Measurements from ENCODE around the gene SLC26A2. TPM values are rescaled to one million over a fixed set of nuclear protein-coding genes. Genes with fewer than 3 reads are reported as not detected.

Gene SLC26A2
- total RNA-seq, 6 experiments from 2014 or later, result 1.3 to 2.4 (median 2.0) TPM

DNA sequence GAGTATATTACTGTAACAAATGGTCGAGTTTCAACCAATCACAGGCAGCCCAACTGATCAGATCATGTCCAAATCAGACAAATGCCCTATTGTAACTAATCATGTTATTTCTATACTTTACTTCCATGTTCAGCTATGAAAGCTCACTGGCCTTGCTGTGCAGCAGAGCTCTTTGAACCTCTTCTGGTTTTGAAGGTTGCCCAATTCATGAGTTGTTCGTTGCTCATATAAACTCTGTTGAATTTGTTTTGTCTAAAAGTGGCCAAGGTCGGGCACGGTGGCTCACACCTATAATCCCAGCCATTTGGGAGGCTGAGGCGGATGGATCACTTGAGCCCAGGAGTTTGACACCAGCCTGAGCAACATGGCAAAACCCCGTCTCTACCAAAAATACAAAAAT, 37.6 kb upstream of the SLC26A2 start:
- H3K27ac ChIP-seq, result no peak overlapping the region
- intact Hi-C loops (cut with DNase I), result no loop called here
- H3K9me3 ChIP-seq, result no peaks in the 10 kb centered on the region
- no peak overlapping the region for H3K4me3 ChIP-seq
- ATAC-seq (no peak), DNase-seq (no peak)
- no peaks in the 10 kb centered on the region for H3K4me1 ChIP-seq
- whole genome bisulfite sequencing (ENCODE audit: insufficient coverage, low coverage, low lambda C conversion rate, missing lambda C conversion rate), result 76% methylated on average over 6 of the region's 6 CpGs
- H3K36me3 ChIP-seq, result no peaks in the 10 kb centered on the region
- no peaks in the 10 kb centered on the region for H3K27me3 ChIP-seq
- TF ChIP-seq, protein P1, sequence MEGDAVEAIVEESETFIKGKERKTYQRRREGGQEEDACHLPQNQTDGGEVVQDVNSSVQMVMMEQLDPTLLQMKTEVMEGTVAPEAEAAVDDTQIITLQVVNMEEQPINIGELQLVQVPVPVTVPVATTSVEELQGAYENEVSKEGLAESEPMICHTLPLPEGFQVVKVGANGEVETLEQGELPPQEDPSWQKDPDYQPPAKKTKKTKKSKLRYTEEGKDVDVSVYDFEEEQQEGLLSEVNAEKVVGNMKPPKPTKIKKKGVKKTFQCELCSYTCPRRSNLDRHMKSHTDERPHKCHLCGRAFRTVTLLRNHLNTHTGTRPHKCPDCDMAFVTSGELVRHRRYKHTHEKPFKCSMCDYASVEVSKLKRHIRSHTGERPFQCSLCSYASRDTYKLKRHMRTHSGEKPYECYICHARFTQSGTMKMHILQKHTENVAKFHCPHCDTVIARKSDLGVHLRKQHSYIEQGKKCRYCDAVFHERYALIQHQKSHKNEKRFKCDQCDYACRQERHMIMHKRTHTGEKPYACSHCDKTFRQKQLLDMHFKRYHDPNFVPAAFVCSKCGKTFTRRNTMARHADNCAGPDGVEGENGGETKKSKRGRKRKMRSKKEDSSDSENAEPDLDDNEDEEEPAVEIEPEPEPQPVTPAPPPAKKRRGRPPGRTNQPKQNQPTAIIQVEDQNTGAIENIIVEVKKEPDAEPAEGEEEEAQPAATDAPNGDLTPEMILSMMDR (IDR thresholded peaks at IDR 0.05), result no peak
- no peak for TF ChIP-seq POLR2A (IDR thresholded peaks at IDR 0.05)

- no peak overlapping the region for H3K27ac ChIP-seq
- ATAC-seq (no peak), DNase-seq (no peak)
- no peak overlapping the region for H3K4me3 ChIP-seq
- intact Hi-C loops (cut with DNase I), result no loop called here
- no peaks in the 10 kb centered on the region for H3K4me1 ChIP-seq
- TF ChIP-seq, protein P1 (IDR thresholded peaks at IDR 0.05), result no peak
- TF ChIP-seq POLR2A (IDR thresholded peaks at IDR 0.05), result no peak
- no peaks in the 10 kb centered on the region for H3K27me3 ChIP-seq
- H3K36me3 ChIP-seq, result no peaks in the 10 kb centered on the region
- H3K9me3 ChIP-seq, result no peaks in the 10 kb centered on the region
- WGBS (ENCODE audit: insufficient coverage, low coverage, low lambda C conversion rate, missing lambda C conversion rate), result 79% methylated on average over 4 of the region's 5 CpGs
Measured at GRCh38 chr5:149924486-149924885, 36.1 kb upstream of the SLC26A2 start.

GRCh38 chr5:149930043-149930748, 30.4 kb upstream of the SLC26A2 start:
- Histone ChIP-seq H3K4me1 (peaks cover 0 to under 1% (median 0%) of the 10 kb centered on the region in 4 donors), H3K36me3 (no peaks in the 10 kb centered on the region), H3K9me3 (no peaks in the 10 kb centered on the region), H3K4me3 (no peak overlapping the region), H3K27ac (no peak overlapping the region), H3K27me3 (no peaks in the 10 kb centered on the region)
- no peak for ATAC-seq
- TF ChIP-seq, protein P1 (IDR thresholded peaks at IDR 0.05), result no peak
- TF ChIP-seq POLR2A (IDR thresholded peaks at IDR 0.05), result no peak
- intact Hi-C loops (cut with DNase I), result no loop called here
- DNase-seq, result no peak
- WGBS (ENCODE audit: insufficient coverage, low coverage, low lambda C conversion rate, missing lambda C conversion rate), result 46% methylated on average over 6 of the region's 6 CpGs

DNA sequence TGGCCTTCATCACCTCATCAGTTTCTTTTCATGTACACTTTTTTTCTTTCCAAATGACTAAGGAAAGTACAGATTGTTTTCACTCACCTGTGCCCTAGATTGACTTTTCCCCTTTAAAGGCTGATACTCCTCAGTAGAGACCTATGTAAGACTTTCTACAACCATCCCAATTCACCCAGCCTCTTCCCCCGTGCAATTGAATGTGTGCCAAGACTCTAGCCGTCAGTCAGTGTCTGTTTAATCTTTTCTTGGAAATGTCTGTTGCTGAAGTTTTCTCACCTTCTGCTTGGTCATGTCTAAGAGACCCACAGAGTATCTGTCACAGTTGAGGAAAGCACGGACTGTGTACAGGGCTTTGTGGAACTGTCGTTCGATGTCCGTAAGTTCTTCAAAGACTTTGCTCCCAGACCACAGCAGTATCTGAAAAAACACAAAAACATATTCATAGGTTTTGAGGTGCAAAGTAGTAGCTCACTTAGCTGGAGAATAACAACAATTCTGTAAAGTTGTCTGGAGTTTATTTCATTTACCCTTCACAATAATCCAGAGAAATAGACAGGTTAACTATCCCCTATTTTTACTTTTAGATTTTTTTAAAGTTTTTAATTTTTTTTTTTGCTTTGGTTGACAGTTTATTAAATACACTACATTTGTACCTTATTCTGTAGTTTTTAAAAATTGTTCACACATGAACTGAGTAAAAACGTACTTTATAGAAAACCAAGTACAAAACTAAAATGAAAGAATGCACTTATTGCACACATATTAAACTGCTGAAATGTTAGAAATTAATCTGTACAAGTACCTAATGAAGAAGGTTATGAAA, 29.6 kb upstream of the SLC26A2 start:
- intact Hi-C loops (cut with DNase I), result no loop called here
- H3K36me3 ChIP-seq, result no peaks in the 10 kb centered on the region
- WGBS (ENCODE audit: insufficient coverage, low coverage, low lambda C conversion rate, missing lambda C conversion rate), result 47% methylated on average over 7 of the region's 7 CpGs
- H3K4me1 ChIP-seq, result peaks cover 0 to 6% (median 0%) of the 10 kb centered on the region in 4 donors
- no peak for TF ChIP-seq POLR2A (IDR thresholded peaks at IDR 0.05)
- TF ChIP-seq, protein P1 (IDR thresholded peaks at IDR 0.05), result no peak
- DNase-seq, result no peak
- H3K27ac ChIP-seq, result no peak overlapping the region
- ATAC-seq, result no peak
- H3K4me3 ChIP-seq, result no peak overlapping the region
- H3K27me3 ChIP-seq, result no peaks in the 10 kb centered on the region
- H3K9me3 ChIP-seq, result no peaks in the 10 kb centered on the region
